Uterus (tissue), 4 donors: ENCODE data around the gene INSIG1. TPM values are rescaled to one million over a fixed set of nuclear protein-coding genes. Genes with fewer than 3 reads are reported as not detected.

ENCODE experiments used
- DNase-seq, 2 donors: peaks; one replicate each; pipeline ENCODE4 v3.0.0-alpha.2; 2019 to 2020
- H3K27ac ChIP-seq, 2 donors: fragments of 200-600 bp; sonication (generic); 1 replicate in 1 of 2; 2 replicates in 1 of 2; pipeline ENCODE4 v1.5.1; 2016 to 2018
- H3K27me3 ChIP-seq, 2 donors: fragments of 200-600 bp; sonication (generic); one replicate each; pipeline ENCODE4 v1.5.1; 2018 to 2019; ENCODE audit warnings: control low read depth in 1 of 2
- H3K36me3 ChIP-seq, 2 donors: fragments of 200-600 bp; sonication (generic); one replicate each; pipeline ENCODE4 v1.5.1; 2019; ENCODE audit warnings: control low read depth in 1 of 2
- H3K4me1 ChIP-seq, 2 donors: fragments of 200-600 bp; sonication (generic); one replicate each; pipeline ENCODE4 v1.5.1; 2018 to 2019; ENCODE audit warnings: control low read depth in 1 of 2
- H3K4me3 ChIP-seq, 2 donors: fragments of 200-600 bp; sonication (generic); 1 replicate in 1 of 2; 2 replicates in 1 of 2; pipeline ENCODE4 v1.5.1; 2018 to 2019; ENCODE audit warnings: mild to moderate bottlenecking in 1 of 2
- H3K9me3 ChIP-seq, 2 donors: fragments of 200-600 bp; sonication (generic); one replicate each; pipeline ENCODE4 v1.5.1; 2019; ENCODE audit warnings: control low read depth in 1 of 2
- POLR2A ChIP-seq, 2 donors: fragments of 450-650 bp; IDR thresholded peaks; one replicate each; pipeline ENCODE4 v1.6.1; 2016; ENCODE audit warnings: antibody characterized with exemption in 2 of 2, mild to moderate bottlenecking in 1 of 2, moderate library complexity in 1 of 2
- intact Hi-C: fragments of 100-400 bp; cut with DNase I; formaldehyde crosslinking; loops from one replicate; pipeline ENCODE4 v1.15.1; 2023; ENCODE audit warnings: low total_unique reads
- total RNA-seq, 4 donors: library from RNA; depleted of rRNA in 3 of 4; stranded (reverse); fragments of >200 nt in 3 of 4; gene quantifications; one replicate each; pipeline versions ENCODE4 v1.1.0 to v1.2.4, GENCODE V29; 2014 to 2023
- TF ChIP-seq, protein P1 (sequence below), 4 experiments: fragments of 200-600 bp in 2 of 4; fragments of 450-650 bp in 2 of 4; sonication (generic) in 2 of 4; IDR thresholded peaks; one replicate each; pipeline ENCODE4 v1.5.1; 2016 to 2019; ENCODE audit warnings: antibody characterized with exemption in 4 of 4, mild to moderate bottlenecking in 2 of 4, moderate library complexity in 1 of 4
- donor health status: DM: yes; HTN: yes; CAD: no.

The INSIG1 gene
- total RNA-seq, 4 donors from 2014 or later, result 11.0 to 46.6 (median 22.0) TPM

GRCh38 chr7:155300641-155301452, 3.2 kb downstream of the INSIG1 start:
- no peak overlapping the region for H3K4me3 ChIP-seq
- DNase-seq, result no peak

GRCh38 chr7:155303039-155303593, 5.4 kb downstream of the INSIG1 start:
- no peak overlapping the region for H3K4me3 ChIP-seq
- no peaks in the 10 kb centered on the region for H3K36me3 ChIP-seq
- H3K27ac ChIP-seq, result no peak overlapping the region
- H3K9me3 ChIP-seq, result no peaks in the 10 kb centered on the region
- H3K27me3 ChIP-seq, result no peaks in the 10 kb centered on the region
- H3K4me1 ChIP-seq, result no peaks in the 10 kb centered on the region
- TF ChIP-seq, protein P1, sequence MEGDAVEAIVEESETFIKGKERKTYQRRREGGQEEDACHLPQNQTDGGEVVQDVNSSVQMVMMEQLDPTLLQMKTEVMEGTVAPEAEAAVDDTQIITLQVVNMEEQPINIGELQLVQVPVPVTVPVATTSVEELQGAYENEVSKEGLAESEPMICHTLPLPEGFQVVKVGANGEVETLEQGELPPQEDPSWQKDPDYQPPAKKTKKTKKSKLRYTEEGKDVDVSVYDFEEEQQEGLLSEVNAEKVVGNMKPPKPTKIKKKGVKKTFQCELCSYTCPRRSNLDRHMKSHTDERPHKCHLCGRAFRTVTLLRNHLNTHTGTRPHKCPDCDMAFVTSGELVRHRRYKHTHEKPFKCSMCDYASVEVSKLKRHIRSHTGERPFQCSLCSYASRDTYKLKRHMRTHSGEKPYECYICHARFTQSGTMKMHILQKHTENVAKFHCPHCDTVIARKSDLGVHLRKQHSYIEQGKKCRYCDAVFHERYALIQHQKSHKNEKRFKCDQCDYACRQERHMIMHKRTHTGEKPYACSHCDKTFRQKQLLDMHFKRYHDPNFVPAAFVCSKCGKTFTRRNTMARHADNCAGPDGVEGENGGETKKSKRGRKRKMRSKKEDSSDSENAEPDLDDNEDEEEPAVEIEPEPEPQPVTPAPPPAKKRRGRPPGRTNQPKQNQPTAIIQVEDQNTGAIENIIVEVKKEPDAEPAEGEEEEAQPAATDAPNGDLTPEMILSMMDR (IDR thresholded peaks at IDR 0.05), result no peak
- TF ChIP-seq POLR2A (IDR thresholded peaks at IDR 0.05), result no peak
- DNase-seq, result no peak
- intact Hi-C loops, result no loop called here

More at GRCh38 chr7:155300641-155301452, 3.2 kb downstream of the INSIG1 start:
- H3K9me3 ChIP-seq, result no peaks in the 10 kb centered on the region
- intact Hi-C loops, result no loop called here
- TF ChIP-seq POLR2A (IDR thresholded peaks at IDR 0.05), result no peak
- TF ChIP-seq, protein P1 (IDR thresholded peaks at IDR 0.05), result no peak
- H3K4me1 ChIP-seq, result no peaks in the 10 kb centered on the region
- H3K27me3 ChIP-seq, result no peaks in the 10 kb centered on the region
- H3K27ac ChIP-seq, result no peak overlapping the region
- H3K36me3 ChIP-seq, result no peaks in the 10 kb centered on the region

DNA sequence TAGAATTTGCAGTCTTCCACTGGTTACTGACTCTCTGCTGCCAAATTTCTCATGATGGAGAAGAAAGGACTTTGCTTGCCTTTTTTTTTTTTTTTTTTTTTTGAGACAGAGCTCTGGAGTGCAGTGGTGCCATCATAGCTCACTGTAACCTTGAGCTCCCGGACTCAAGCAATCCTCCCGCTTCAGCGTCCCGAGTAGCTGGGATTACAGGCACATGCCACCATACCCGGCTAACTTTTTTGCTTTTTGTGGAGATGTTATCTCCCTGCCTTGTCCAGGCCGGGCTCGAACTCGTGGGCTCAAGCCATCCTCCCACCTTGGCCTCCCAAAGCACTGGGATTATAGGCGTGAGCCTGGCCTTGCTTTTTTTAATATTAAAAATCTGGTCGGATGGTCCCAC, 6.2 kb downstream of the INSIG1 start:
- Histone ChIP-seq H3K9me3 (no peaks in the 10 kb centered on the region), H3K4me1 (no peaks in the 10 kb centered on the region), H3K27me3 (no peaks in the 10 kb centered on the region), H3K27ac (no peak overlapping the region), H3K36me3 (no peaks in the 10 kb centered on the region), H3K4me3 (no peak overlapping the region)
- no peak for TF ChIP-seq POLR2A (IDR thresholded peaks at IDR 0.05)
- TF ChIP-seq, protein P1 (IDR thresholded peaks at IDR 0.05), result no peak
- DNase-seq, result no peak
- intact Hi-C loops, result no loop called here

GRCh38 chr7:155305231-155305904, 7.7 kb downstream of the INSIG1 start:
- no peaks in the 10 kb centered on the region for H3K36me3 ChIP-seq
- no peaks in the 10 kb centered on the region for H3K4me1 ChIP-seq
- no peak for DNase-seq
- H3K27ac ChIP-seq, result no peak overlapping the region
- no peaks in the 10 kb centered on the region for H3K9me3 ChIP-seq
- intact Hi-C loops, result no loop called here
- TF ChIP-seq, protein P1 (IDR thresholded peaks at IDR 0.05), result no peak
- H3K27me3 ChIP-seq, result no peaks in the 10 kb centered on the region
- H3K4me3 ChIP-seq, result no peak overlapping the region
